HepG2 (cell line): ENCODE measurements around the gene TPGS1. TPM values are rescaled to one million over a fixed set of nuclear protein-coding genes. Genes with fewer than 3 reads are reported as not detected.

Experiments
- FOXA1 ChIP-seq, 2 experiments: fragments of 450-650 bp in 1 of 2; sonication (generic) in 1 of 2; formaldehyde crosslinking in 1 of 2; IDR thresholded peaks; 2 replicates each; pipeline versions ENCODE4 v1.4.0 to v1.6.1; 2016 to 2020; ENCODE audit warnings: missing genetic modification reagents in 1 of 2
- JUND ChIP-seq: sonication (generic); formaldehyde crosslinking; IDR thresholded peaks from 2 replicates; pipeline ENCODE4 v1.8.0; 2022; ENCODE audit warnings: mild to moderate bottlenecking, missing genetic modification reagents
- KDM4B ChIP-seq: sonication (generic); formaldehyde crosslinking; IDR thresholded peaks from 2 replicates; pipeline ENCODE4 v1.4.0; 2020; ENCODE audit warnings: missing genetic modification reagents
- KLF16 ChIP-seq, 2 experiments: sonication (generic) in 1 of 2; formaldehyde crosslinking in 1 of 2; IDR thresholded peaks; 2 replicates each; pipeline versions ENCODE4 v1.6.1 to v1.8.0; 2016 to 2023; ENCODE audit warnings: missing genetic modification reagents in 2 of 2, missing compliant biosample characterization in 1 of 2
- KMT2A ChIP-seq: sonication (generic); formaldehyde crosslinking; IDR thresholded peaks from 2 replicates; pipeline ENCODE4 v1.4.0; 2020; ENCODE audit warnings: missing genetic modification reagents
- MTA3 ChIP-seq: sonication (generic); formaldehyde crosslinking; IDR thresholded peaks from 2 replicates; pipeline ENCODE4 v1.4.0; 2020; ENCODE audit warnings: missing genetic modification reagents
- MTF2 ChIP-seq: sonication (generic); formaldehyde crosslinking; IDR thresholded peaks from 2 replicates; pipeline ENCODE4 v1.5.0; 2020; ENCODE audit warnings: missing genetic modification reagents, borderline replicate concordance
- NCOA2 ChIP-seq: sonication (generic); formaldehyde crosslinking; IDR thresholded peaks from 2 replicates; pipeline ENCODE4 v1.8.0; 2022; ENCODE audit warnings: inconsistent platforms
- NFIC ChIP-seq: IDR thresholded peaks from 2 replicates; pipeline ENCODE4 v1.6.1; 2012; ENCODE audit warnings: mild to moderate bottlenecking, low read length, inconsistent platforms
- NFRKB ChIP-seq: fragments of 450-650 bp; IDR thresholded peaks from 2 replicates; pipeline ENCODE4 v1.6.1; 2017
- RBM39 ChIP-seq: fragments of 200-400 bp; formaldehyde crosslinking; IDR thresholded peaks from one replicate; pipeline ENCODE4 v1.6.1; 2018; ENCODE audit warnings: antibody characterized with exemption, mild to moderate bottlenecking, low read depth, low read length; ENCODE audit not compliant: poor library complexity, severe bottlenecking
- SMC3 ChIP-seq: IDR thresholded peaks from 2 replicates; pipeline ENCODE4 v1.6.1; 2011; ENCODE audit warnings: low read length, improper control_type of control experiment
- STAG1 ChIP-seq: sonication (generic); formaldehyde crosslinking; IDR thresholded peaks from 2 replicates; pipeline ENCODE4 v1.4.0; 2020; ENCODE audit warnings: missing genetic modification reagents
- STAT5B ChIP-seq: sonication (generic); formaldehyde crosslinking; IDR thresholded peaks from 2 replicates; pipeline ENCODE4 v1.4.0; 2020; ENCODE audit warnings: missing genetic modification reagents
- ZFP82 ChIP-seq: sonication (generic); formaldehyde crosslinking; IDR thresholded peaks from 2 replicates; pipeline ENCODE4 v1.5.1; 2020; ENCODE audit warnings: mild to moderate bottlenecking, missing genetic modification reagents, borderline replicate concordance
- ZFP90 ChIP-seq: sonication (generic); formaldehyde crosslinking; IDR thresholded peaks from 2 replicates; pipeline ENCODE4 v1.8.0; 2022; ENCODE audit warnings: missing genetic modification reagents, mild to moderate bottlenecking, inconsistent platforms, borderline replicate concordance
- ZNF564 ChIP-seq: sonication (generic); formaldehyde crosslinking; IDR thresholded peaks from 2 replicates; pipeline ENCODE4 v1.8.1; 2023; ENCODE audit warnings: mild to moderate bottlenecking, missing genetic modification reagents
- ZNF589 ChIP-seq: sonication (generic); formaldehyde crosslinking; conservative IDR thresholded peaks from 2 replicates; pipeline ENCODE4 v1.8.0; 2022; ENCODE audit warnings: mild to moderate bottlenecking, moderate library complexity, missing genetic modification reagents
- ZSCAN31 ChIP-seq: sonication (generic); formaldehyde crosslinking; IDR thresholded peaks from 2 replicates; pipeline ENCODE4 v1.5.0; 2020; ENCODE audit warnings: low read depth, mild to moderate bottlenecking, missing genetic modification reagents
- polyA plus RNA-seq, 8 experiments: library from polyadenylated mRNA; depleted of rRNA in 3 of 8; stranded (reverse) in 7 of 8; unstranded in 1 of 8; fragments of >200 nt; fragmentation: Illumina TruSeq in 4 of 8; extraction: Trizol in 4 of 8; gene quantifications; 2 replicates each; pipeline versions ENCODE4 v1.2.1 to v1.2.3, GENCODE V29; 2011 to 2016; ENCODE audit warnings: low read depth in 4 of 8, missing spikeins in 1 of 8, mixed read lengths in 1 of 8; ENCODE audit not compliant: insufficient read depth in 1 of 8
- total RNA-seq, 5 experiments: library from RNA; depleted of rRNA; stranded (reverse); fragments of >200 nt; fragmentation: Illumina TruSeq; extraction: Trizol; gene quantifications; 2 replicates each; pipeline ENCODE4 v1.2.3, GENCODE V29; 2016; ENCODE audit warnings: low read depth in 1 of 5
- TF ChIP-seq, protein P1 (sequence below): sonication (generic); formaldehyde crosslinking; IDR thresholded peaks from 2 replicates; pipeline ENCODE4 v1.5.1; 2020; ENCODE audit warnings: mild to moderate bottlenecking, missing genetic modification reagents, borderline replicate concordance
- TF ChIP-seq, protein P2 (sequence below): IDR thresholded peaks from 2 replicates; pipeline ENCODE4 v1.6.1; 2016; ENCODE audit warnings: low read depth, borderline replicate concordance
- TF ChIP-seq, protein P3 (sequence below): sonication (generic); formaldehyde crosslinking; IDR thresholded peaks from 2 replicates; pipeline ENCODE4 v1.5.1; 2020; ENCODE audit warnings: missing genetic modification reagents, mild to moderate bottlenecking, borderline replicate concordance
- TF ChIP-seq, protein P4 (sequence below), 2 experiments: sonication (generic) in 1 of 2; formaldehyde crosslinking in 1 of 2; IDR thresholded peaks; 2 replicates each; pipeline versions ENCODE4 v1.4.0 to v1.6.1; 2016 to 2020; ENCODE audit warnings: borderline replicate concordance in 1 of 2, low read depth in 1 of 2, mild to moderate bottlenecking in 1 of 2, missing genetic modification reagents in 1 of 2

The TPGS1 gene
- total and polyA plus RNA-seq, 2 of the 13 experiments (the other 11 are each of a cell fraction or from before 2014, with no cell fraction given), result 1.1 to 6.2 TPM

DNA sequence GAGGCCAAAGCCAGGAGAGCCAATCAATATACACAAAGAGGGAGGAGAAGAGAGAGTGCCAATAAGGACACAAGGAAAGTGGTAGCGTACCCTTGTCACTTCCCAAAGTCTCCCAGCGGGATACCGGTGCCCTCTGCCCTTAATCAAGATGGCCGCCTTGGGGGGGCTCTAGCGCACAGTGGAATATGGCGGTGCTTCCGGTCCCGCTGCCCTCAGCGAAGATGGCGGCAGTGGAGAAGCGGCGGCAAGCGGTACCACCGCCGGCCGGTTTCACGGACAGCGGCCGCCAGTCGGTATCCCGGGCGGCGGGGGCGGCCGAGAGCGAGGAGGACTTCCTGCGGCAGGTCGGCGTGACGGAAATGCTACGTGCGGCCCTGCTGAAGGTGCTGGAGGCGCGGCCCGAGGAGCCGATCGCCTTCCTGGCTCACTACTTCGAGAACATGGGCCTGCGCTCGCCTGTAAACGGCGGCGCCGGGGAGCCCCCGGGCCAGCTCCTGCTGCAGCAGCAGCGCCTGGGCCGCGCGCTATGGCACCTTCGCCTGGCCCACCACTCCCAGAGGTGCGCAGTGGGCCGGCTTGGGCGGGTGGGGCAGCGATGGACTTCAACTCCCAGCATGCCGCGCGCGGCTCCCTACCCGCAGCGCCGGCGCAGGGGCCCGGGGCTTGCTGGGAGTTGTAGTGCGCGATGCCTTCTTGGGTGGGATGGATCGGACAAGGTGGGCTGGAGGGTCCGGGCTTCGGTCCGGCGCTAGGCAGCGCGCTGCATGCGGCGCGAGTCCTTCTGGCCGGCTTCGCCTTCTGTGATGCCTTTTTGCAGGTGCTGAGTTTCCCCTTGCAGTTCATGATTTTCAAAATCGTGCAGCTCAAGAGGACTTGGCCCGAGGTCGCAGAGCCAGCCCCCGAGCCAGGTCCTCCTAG lies at the start of gene TPGS1 (continued):
- no peak for TF ChIP-seq MTF2
- no peak for TF ChIP-seq RBM39
- TF ChIP-seq JUND (CRISPR knock-in tag), result no peak
- TF ChIP-seq NFIC, result no peak
- peak; percentile 86; the same call in 1 of the 2 replicates for TF ChIP-seq ZFP82 (CRISPR knock-in tag)
- no peak for TF ChIP-seq ZSCAN31 (CRISPR knock-in tag)
- TF ChIP-seq, protein P1, sequence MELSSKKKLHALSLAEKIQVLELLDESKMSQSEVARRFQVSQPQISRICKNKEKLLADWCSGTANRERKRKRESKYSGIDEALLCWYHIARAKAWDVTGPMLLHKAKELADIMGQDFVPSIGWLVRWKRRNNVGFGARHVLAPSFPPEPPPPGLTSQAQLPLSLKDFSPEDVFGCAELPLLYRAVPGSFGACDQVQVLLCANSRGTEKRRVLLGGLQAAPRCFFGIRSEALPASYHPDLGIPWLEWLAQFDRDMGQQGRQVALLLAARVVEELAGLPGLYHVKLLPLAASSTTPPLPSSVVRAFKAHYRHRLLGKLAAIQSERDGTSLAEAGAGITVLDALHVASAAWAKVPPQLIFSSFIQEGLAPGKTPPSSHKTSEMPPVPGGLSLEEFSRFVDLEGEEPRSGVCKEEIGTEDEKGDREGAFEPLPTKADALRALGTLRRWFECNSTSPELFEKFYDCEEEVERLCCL (CRISPR knock-in tag), result no peak
- no peak for TF ChIP-seq MTA3
- TF ChIP-seq, protein P2, sequence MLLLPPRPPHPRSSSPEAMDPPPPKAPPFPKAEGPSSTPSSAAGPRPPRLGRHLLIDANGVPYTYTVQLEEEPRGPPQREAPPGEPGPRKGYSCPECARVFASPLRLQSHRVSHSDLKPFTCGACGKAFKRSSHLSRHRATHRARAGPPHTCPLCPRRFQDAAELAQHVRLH (CRISPR knock-in tag), result no peak
- TF ChIP-seq NFRKB, result peak; percentile 94
- no peak for TF ChIP-seq KDM4B (CRISPR knock-in tag)
- no peak for TF ChIP-seq KLF16 (CRISPR knock-in tag; IDR thresholded peaks at IDR 0.05)
- TF ChIP-seq STAG1 (CRISPR knock-in tag), result no peak
- TF ChIP-seq ZNF589, result no peak
- no peak for TF ChIP-seq NCOA2
- TF ChIP-seq ZNF564 (CRISPR knock-in tag), result no peak
- TF ChIP-seq SMC3, result no peak
- TF ChIP-seq ZFP90, result 0 out of 2 replicates have a peak, but pooled peaks have one; percentile 4
- TF ChIP-seq, protein P3, sequence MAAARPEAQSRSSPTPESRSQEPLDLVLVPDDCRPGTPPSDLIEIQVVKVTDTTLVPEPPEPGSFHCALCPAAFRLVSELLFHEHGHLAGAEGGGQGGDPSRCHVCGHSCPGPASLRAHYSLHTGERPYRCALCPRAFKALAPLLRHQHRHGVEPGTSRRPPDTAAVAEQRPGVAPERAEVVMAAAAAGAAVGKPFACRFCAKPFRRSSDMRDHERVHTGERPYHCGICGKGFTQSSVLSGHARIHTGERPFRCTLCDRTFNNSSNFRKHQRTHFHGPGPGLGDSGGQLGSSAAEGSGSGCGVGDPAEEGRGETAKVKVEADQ, result 0 out of 2 replicates have a peak, but pooled peaks have one; percentile 45
- TF ChIP-seq FOXA1 (IDR thresholded peaks at IDR 0.05), result no peak
- TF ChIP-seq FOXA1 (CRISPR knock-in tag; IDR thresholded peaks at IDR 0.05), result no peak; the same call in 1 of the 2 replicates
- TF ChIP-seq STAT5B (CRISPR knock-in tag), result 0 out of 2 replicates have a peak, but pooled peaks have one; percentile 25
- TF ChIP-seq KMT2A, result no peak; the same call in 1 of the 2 replicates
- TF ChIP-seq, protein P4, sequence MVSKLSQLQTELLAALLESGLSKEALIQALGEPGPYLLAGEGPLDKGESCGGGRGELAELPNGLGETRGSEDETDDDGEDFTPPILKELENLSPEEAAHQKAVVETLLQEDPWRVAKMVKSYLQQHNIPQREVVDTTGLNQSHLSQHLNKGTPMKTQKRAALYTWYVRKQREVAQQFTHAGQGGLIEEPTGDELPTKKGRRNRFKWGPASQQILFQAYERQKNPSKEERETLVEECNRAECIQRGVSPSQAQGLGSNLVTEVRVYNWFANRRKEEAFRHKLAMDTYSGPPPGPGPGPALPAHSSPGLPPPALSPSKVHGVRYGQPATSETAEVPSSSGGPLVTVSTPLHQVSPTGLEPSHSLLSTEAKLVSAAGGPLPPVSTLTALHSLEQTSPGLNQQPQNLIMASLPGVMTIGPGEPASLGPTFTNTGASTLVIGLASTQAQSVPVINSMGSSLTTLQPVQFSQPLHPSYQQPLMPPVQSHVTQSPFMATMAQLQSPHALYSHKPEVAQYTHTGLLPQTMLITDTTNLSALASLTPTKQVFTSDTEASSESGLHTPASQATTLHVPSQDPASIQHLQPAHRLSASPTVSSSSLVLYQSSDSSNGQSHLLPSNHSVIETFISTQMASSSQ (IDR thresholded peaks at IDR 0.05; ENCODE audit: low read depth), result no peak
- TF ChIP-seq, protein P4 (CRISPR knock-in tag; IDR thresholded peaks at IDR 0.05; ENCODE audit: borderline replicate concordance), result no peak
